RKO (cell line): ENCODE measurements around the gene ZNF575.

ENCODE experiments used
- DNase-seq: peaks from one replicate; pipeline ENCODE4 v3.0.0-alpha.2; 2016; ENCODE audit warnings: low spot score

ZNF575 gene

GRCh38 chr19:43532962-43533545, at the start of gene ZNF575:
ZNF575 (plus strand) TSS chr19:43533188; CDS start chr19:43534423, 1,235 bp downstream.
- peak; percentile 92 for DNase-seq

GRCh38 chr19:43483281-43483680, 49.7 kb upstream of the ZNF575 start:
- no peak for DNase-seq

GRCh38 chr19:43485951-43486350, 47.0 kb upstream of the ZNF575 start:
- DNase-seq: no peak

GRCh38 chr19:43486412-43486811, 46.6 kb upstream of the ZNF575 start:
- DNase-seq: no peak

GRCh38 chr19:43488179-43488578, 44.8 kb upstream of the ZNF575 start:
- no peak for DNase-seq

- DNase-seq: no peak
Measured at GRCh38 chr19:43489310-43489709, 43.7 kb upstream of the ZNF575 start.

- no peak for DNase-seq
Measured at GRCh38 chr19:43489979-43490599, 42.9 kb upstream of the ZNF575 start.

- no peak for DNase-seq
Measured at GRCh38 chr19:43490759-43491158, 42.2 kb upstream of the ZNF575 start.

- no peak for DNase-seq
Measured at GRCh38 chr19:43495082-43495481, 37.9 kb upstream of the ZNF575 start.

GRCh38 chr19:43496960-43497359, 36.0 kb upstream of the ZNF575 start:
- DNase-seq: no peak

GRCh38 chr19:43498233-43498842, 34.6 kb upstream of the ZNF575 start:
- DNase-seq: no peak

GRCh38 chr19:43499042-43499441, 33.9 kb upstream of the ZNF575 start:
- DNase-seq: no peak

GRCh38 chr19:43501661-43502418, 31.1 kb upstream of the ZNF575 start:
- no peak for DNase-seq

- no peak for DNase-seq
Measured at GRCh38 chr19:43502419-43502976, 30.5 kb upstream of the ZNF575 start.

- DNase-seq: peak; percentile 93
Measured at GRCh38 chr19:43503501-43504425, 29.2 kb upstream of the ZNF575 start.

- DNase-seq: peak; percentile 55
Measured at GRCh38 chr19:43504426-43505185, 28.4 kb upstream of the ZNF575 start, which contains the start of gene PHLDB3. PHLDB3 (minus strand) TSS chr19:43504746; CDS start chr19:43504118, 628 bp downstream.

GRCh38 chr19:43505186-43505456, 27.9 kb upstream of the ZNF575 start:
- DNase-seq: no peak

- DNase-seq: no peak
Measured at GRCh38 chr19:43505941-43506340, 27.0 kb upstream of the ZNF575 start.

- no peak for DNase-seq
Measured at GRCh38 chr19:43506629-43507028, 26.4 kb upstream of the ZNF575 start.

GRCh38 chr19:43507880-43508279, 25.1 kb upstream of the ZNF575 start:
- DNase-seq: peak; percentile 18

GRCh38 chr19:43510713-43511112, 22.3 kb upstream of the ZNF575 start:
- DNase-seq: no peak
